Measurements from ENCODE around the gene RAPGEF2. TPM values are rescaled to one million over a fixed set of nuclear protein-coding genes. Genes with fewer than 3 reads are reported as not detected.

The RAPGEF2 gene
- total RNA-seq, 3 donors from 2014 or later, result 47.0 to 84.0 (median 51.5) TPM

DNA sequence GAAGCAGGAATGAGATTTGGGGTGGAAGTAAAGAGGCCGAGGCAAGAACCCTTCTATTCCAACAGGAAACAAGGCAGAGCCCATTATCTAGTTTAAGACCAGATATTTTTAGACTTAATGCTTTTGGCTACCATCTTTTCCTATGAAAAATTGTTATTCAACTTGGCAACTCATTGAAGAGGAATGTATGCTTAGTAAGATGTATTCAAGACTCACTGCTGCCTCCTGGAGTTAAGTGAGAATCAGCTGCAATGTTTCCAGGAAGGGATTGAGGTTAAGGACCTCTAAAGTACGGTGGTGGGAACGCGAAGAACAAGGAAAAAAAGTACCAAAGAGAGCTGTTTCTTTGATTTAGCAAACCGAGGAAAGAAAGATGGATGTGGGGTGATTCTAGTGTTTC is 89.1 kb downstream of the RAPGEF2 start:
- no peaks in the 10 kb centered on the region for H3K9me3 ChIP-seq
- DNase-seq (ENCODE audit: low spot score in 2 of 2), result no peak
- intact Hi-C loops (cut with DNase I; ENCODE audit: low total_unique reads), result no loop called here

DNA sequence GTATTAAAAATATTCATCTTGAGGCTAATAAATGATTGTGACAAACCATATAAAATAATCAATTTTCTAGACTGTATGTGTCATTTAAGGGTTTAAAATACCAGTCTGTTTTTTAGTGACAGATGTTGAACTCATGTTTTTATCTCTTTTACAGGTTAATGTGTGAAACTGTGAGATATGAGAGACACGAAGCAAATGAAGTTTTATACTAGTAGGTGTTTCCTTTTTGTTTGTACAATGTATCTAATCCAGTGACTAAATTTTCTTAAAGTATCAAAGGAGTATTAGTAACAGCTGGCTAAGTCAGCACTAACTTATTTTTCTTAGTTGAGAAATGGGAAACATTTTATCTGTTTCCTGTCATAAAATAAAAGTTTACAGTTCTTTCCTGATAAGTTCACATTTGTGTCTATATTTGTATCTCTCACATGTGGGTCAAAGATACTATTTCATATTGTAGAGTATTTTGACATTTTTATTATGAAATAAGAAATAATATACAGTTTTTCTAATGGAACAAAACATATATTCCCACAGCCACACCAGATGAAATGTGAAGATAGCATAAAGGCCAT is 90.3 kb downstream of the RAPGEF2 start:
- Histone ChIP-seq H3K4me3 (no peak overlapping the region), H3K27me3 (no peaks in the 10 kb centered on the region), H3K4me1 (no peaks in the 10 kb centered on the region), H3K9me3 (no peaks in the 10 kb centered on the region), H3K36me3 (no peaks in the 10 kb centered on the region), H3K27ac (no peak overlapping the region)
- TF ChIP-seq POLR2AphosphoS5 (IDR thresholded peaks at IDR 0.05) (no peak), POLR2A (IDR thresholded peaks at IDR 0.05) (no peak)
- TF ChIP-seq, protein P1, sequence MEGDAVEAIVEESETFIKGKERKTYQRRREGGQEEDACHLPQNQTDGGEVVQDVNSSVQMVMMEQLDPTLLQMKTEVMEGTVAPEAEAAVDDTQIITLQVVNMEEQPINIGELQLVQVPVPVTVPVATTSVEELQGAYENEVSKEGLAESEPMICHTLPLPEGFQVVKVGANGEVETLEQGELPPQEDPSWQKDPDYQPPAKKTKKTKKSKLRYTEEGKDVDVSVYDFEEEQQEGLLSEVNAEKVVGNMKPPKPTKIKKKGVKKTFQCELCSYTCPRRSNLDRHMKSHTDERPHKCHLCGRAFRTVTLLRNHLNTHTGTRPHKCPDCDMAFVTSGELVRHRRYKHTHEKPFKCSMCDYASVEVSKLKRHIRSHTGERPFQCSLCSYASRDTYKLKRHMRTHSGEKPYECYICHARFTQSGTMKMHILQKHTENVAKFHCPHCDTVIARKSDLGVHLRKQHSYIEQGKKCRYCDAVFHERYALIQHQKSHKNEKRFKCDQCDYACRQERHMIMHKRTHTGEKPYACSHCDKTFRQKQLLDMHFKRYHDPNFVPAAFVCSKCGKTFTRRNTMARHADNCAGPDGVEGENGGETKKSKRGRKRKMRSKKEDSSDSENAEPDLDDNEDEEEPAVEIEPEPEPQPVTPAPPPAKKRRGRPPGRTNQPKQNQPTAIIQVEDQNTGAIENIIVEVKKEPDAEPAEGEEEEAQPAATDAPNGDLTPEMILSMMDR (IDR thresholded peaks at IDR 0.05), result no peak
- intact Hi-C loops (cut with DNase I; ENCODE audit: low total_unique reads), result no loop called here
- no peak for DNase-seq (ENCODE audit: low spot score in 2 of 2)

More for the DNA sequence above, 89.1 kb downstream of the RAPGEF2 start:
- Histone ChIP-seq H3K4me3 (no peak overlapping the region), H3K4me1 (no peaks in the 10 kb centered on the region), H3K36me3 (no peaks in the 10 kb centered on the region), H3K27me3 (no peaks in the 10 kb centered on the region), H3K27ac (no peak overlapping the region)
- TF ChIP-seq POLR2AphosphoS5 (IDR thresholded peaks at IDR 0.05), result no peak
- TF ChIP-seq POLR2A (IDR thresholded peaks at IDR 0.05), result no peak
- TF ChIP-seq, protein P1 (IDR thresholded peaks at IDR 0.05), result no peak

DNA sequence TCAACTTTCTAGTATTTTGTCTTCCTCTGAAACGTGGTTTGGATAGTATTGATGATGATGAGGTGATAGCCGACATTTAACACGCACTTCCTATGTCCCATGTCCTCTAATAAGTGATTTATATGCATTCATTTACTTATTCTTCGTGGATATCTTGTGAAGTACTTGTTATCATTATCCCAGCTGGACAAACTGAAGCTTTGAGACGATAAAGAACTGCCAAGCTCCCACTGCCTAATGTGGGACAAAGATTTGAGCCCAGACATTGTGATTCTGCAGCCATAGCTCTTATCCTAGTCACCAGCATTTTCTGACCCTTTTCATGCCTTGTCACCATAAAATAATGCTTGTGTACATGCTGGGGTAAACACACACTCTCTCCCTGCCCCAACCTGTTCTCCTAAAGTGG is 92.5 kb downstream of the RAPGEF2 start:
- intact Hi-C loops (cut with DNase I; ENCODE audit: low total_unique reads), result loop anchor here (5.0 kb wide), 1 partner anchor 338 kb away; no protein-coding TSS in a partner anchor
- Histone ChIP-seq H3K27ac (no peak overlapping the region), H3K4me3 (no peak overlapping the region), H3K36me3 (no peaks in the 10 kb centered on the region), H3K9me3 (no peaks in the 10 kb centered on the region), H3K27me3 (no peaks in the 10 kb centered on the region), H3K4me1 (no peaks in the 10 kb centered on the region)
- no peak for TF ChIP-seq POLR2A (IDR thresholded peaks at IDR 0.05)
- no peak for TF ChIP-seq POLR2AphosphoS5 (IDR thresholded peaks at IDR 0.05)
- TF ChIP-seq, protein P1 (IDR thresholded peaks at IDR 0.05), result no peak
- DNase-seq (ENCODE audit: low spot score in 2 of 2), result no peak

DNA sequence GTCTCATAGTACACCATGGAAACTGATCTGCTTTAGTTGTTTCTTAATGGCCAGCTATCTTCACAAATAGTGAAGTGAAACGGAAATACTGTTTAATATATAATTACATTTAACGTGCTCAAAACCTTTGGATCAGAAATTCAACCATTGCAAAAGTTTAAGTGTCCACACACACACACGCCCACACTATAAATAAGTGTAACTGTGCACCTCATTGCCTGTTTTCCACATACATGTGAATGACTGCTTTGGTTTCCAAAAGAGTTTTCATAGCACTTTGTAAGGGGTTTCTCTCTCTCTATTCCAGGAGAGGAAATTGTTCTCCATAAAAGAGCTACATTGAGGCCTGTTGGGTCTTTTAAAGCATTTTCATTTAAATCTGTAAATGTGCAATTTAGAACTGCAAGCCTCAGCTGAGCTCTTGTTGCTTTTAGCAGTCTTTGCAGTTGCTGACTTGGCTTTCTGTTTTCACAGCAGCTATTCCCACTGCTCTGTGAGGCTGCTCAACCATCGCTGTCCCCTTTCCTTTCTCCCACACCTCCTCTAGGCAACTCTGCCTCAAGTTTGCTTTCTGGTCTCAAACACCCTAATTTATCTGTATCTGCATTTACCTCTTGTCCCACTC is 94.5 kb downstream of the RAPGEF2 start:
- TF ChIP-seq, protein P1 (IDR thresholded peaks at IDR 0.05), result no peak
- TF ChIP-seq POLR2AphosphoS5 (IDR thresholded peaks at IDR 0.05) (no peak), POLR2A (IDR thresholded peaks at IDR 0.05) (no peak)
- DNase-seq (ENCODE audit: low spot score in 2 of 2), result no peak
- Histone ChIP-seq H3K27ac (no peak overlapping the region), H3K4me1 (no peaks in the 10 kb centered on the region), H3K27me3 (no peaks in the 10 kb centered on the region), H3K4me3 (no peak overlapping the region), H3K36me3 (no peaks in the 10 kb centered on the region), H3K9me3 (no peaks in the 10 kb centered on the region)
- intact Hi-C loops (cut with DNase I; ENCODE audit: low total_unique reads), result loop anchor here (5.0 kb wide), 1 partner anchor 340 kb away; no protein-coding TSS in a partner anchor

DNA sequence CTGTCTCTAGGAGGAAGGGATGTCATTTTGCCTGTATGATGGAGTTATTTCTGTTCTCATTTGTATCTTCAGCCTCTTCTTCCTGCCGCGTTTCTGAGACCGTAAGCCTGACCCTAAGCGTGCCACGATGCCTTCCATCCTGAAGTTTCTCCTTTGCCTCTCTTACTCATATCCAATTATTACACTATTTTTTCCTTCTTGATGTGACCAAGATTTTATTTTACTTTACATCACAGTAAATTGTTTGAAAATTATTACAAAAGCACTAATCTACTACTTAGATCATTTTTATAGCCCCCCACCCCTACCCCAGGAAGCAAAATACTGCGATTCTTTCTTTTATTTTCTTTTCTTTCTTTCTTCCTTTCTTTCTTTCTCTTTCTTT is 95.0 kb downstream of the RAPGEF2 start:
- Histone ChIP-seq H3K9me3 (no peaks in the 10 kb centered on the region), H3K27ac (no peak overlapping the region), H3K27me3 (no peaks in the 10 kb centered on the region), H3K36me3 (no peaks in the 10 kb centered on the region), H3K4me1 (no peaks in the 10 kb centered on the region), H3K4me3 (no peak overlapping the region)
- DNase-seq (ENCODE audit: low spot score in 2 of 2), result no peak
- TF ChIP-seq POLR2A (IDR thresholded peaks at IDR 0.05) (no peak), POLR2AphosphoS5 (IDR thresholded peaks at IDR 0.05) (no peak)
- TF ChIP-seq, protein P1 (IDR thresholded peaks at IDR 0.05), result no peak
- intact Hi-C loops (cut with DNase I; ENCODE audit: low total_unique reads), result loop anchor here (5.0 kb wide), 1 partner anchor 341 kb away; no protein-coding TSS in a partner anchor

All from breast epithelium (tissue), 4 donors.